Raji (cell line): ENCODE measurements around the gene OR2H2.

Source experiments
- POLR2A ChIP-seq: IDR thresholded peaks from 2 replicates; pipeline ENCODE4 v1.6.1; 2011; ENCODE audit warnings: low read depth, low read length, control low read depth; ENCODE audit not compliant: insufficient read depth

Gene OR2H2

GRCh38 chr6:29584821-29585220 lies at the start of gene OR2H2:
OR2H2 (plus strand) TSS chr6:29585121; CDS start chr6:29587945, 2,824 bp downstream.
- TF ChIP-seq POLR2A = no peak

- no peak for TF ChIP-seq POLR2A
Observed at GRCh38 chr6:29537714-29538403, 47.1 kb upstream of the OR2H2 start.

GRCh38 chr6:29547573-29547972 lies 37.3 kb upstream of the OR2H2 start:
- no peak for TF ChIP-seq POLR2A

- no peak for TF ChIP-seq POLR2A
Observed at GRCh38 chr6:29552512-29553051, 32.3 kb upstream of the OR2H2 start.

- no peak for TF ChIP-seq POLR2A
Observed at GRCh38 chr6:29553268-29554057, 31.5 kb upstream of the OR2H2 start.

- no peak for TF ChIP-seq POLR2A
Observed at GRCh38 chr6:29554764-29555163, 30.2 kb upstream of the OR2H2 start.

GRCh38 chr6:29557320-29557719 lies 27.6 kb upstream of the OR2H2 start:
- TF ChIP-seq POLR2A = no peak

GRCh38 chr6:29558439-29559079 lies 26.4 kb upstream of the OR2H2 start:
- no peak for TF ChIP-seq POLR2A

GRCh38 chr6:29559524-29560287 lies 25.2 kb upstream of the OR2H2 start, which contains the start of gene UBD:
UBD (minus strand) TSS chr6:29559732; CDS start chr6:29559701, 31 bp downstream.
- TF ChIP-seq POLR2A = no peak

GRCh38 chr6:29561091-29561490 lies 23.8 kb upstream of the OR2H2 start:
- TF ChIP-seq POLR2A = no peak

- TF ChIP-seq POLR2A = no peak
Observed at GRCh38 chr6:29561606-29562181, 23.2 kb upstream of the OR2H2 start.

GRCh38 chr6:29563435-29563965 lies 21.4 kb upstream of the OR2H2 start:
- TF ChIP-seq POLR2A = no peak

GRCh38 chr6:29564875-29565274 lies 20.0 kb upstream of the OR2H2 start:
- no peak for TF ChIP-seq POLR2A

- TF ChIP-seq POLR2A = no peak
Observed at GRCh38 chr6:29566856-29567255, 18.1 kb upstream of the OR2H2 start.

GRCh38 chr6:29567541-29567940 lies 17.4 kb upstream of the OR2H2 start:
- no peak for TF ChIP-seq POLR2A

GRCh38 chr6:29567991-29568390 lies 16.9 kb upstream of the OR2H2 start:
- TF ChIP-seq POLR2A = no peak
